ENCODE results near the gene NNAT. TPM values are rescaled to one million over a fixed set of nuclear protein-coding genes. Genes with fewer than 3 reads are reported as not detected.

The NNAT gene
- total RNA-seq, 1 experiment from 2014 or later = 43.1 TPM

GRCh38 chr20:37504404-37505096, 16.5 kb upstream of the NNAT start:
- Histone ChIP-seq H2BK120ac (ENCODE audit: low read depth, low read length, poor library complexity, severe bottlenecking) (no peak overlapping the region), H2BK5ac (ENCODE audit: insufficient read length, low read length) (no peak overlapping the region), H3K27me3 (ENCODE audit: insufficient read depth, low read length) (0 out of 2 replicates have a peak, but pooled peaks cover 2% of the 10 kb centered on the region), H3K79me1 (ENCODE audit: insufficient read depth, low read depth, low read length, poor library complexity, severe bottlenecking) (no peaks in the 10 kb centered on the region), H3K27ac (ENCODE audit: insufficient read length, low read depth, low read length) (no peak overlapping the region), H4K8ac (replicated peaks; ENCODE audit: insufficient read length, low read depth, low read length) (no peak overlapping the region), H2AK5ac (ENCODE audit: insufficient read length, low read length) (no peak overlapping the region), H3T11ph (ENCODE audit: low read length) (no peak overlapping the region), H3K18ac (ENCODE audit: insufficient read length, low read depth, low read length) (no peak overlapping the region), H2BK12ac (ENCODE audit: insufficient read length, low read depth, low read length) (no peak overlapping the region), H3K23ac (ENCODE audit: insufficient read length, low read depth, low read length) (no peak overlapping the region), H2BK15ac (ENCODE audit: low read depth, low read length) (no peak overlapping the region), H3K79me2 (ENCODE audit: insufficient read depth, low read length) (no peaks in the 10 kb centered on the region), H3K4me2 (ENCODE audit: insufficient read depth, insufficient read length, low read length) (no peak overlapping the region), H3K14ac (ENCODE audit: insufficient read depth, low read length) (no peak overlapping the region), H3K56ac (ENCODE audit: insufficient read length, low read depth, low read length) (no peak overlapping the region), H3K4ac (ENCODE audit: low read depth, low read length) (no peak overlapping the region), H3K4me1 (ENCODE audit: insufficient read depth, low read length) (peaks cover 10% of the 10 kb centered on the region; the same call in 1 of the 2 replicates), H3K9ac (ENCODE audit: extremely low read depth, insufficient read length, low read length) (no peak overlapping the region), H3K9me3 (ENCODE audit: control insufficient read depth, low read depth, low read length) (no peaks in the 10 kb centered on the region), H4K20me1 (ENCODE audit: control insufficient read depth, insufficient read depth, insufficient read length) (no peaks in the 10 kb centered on the region), H4K91ac (ENCODE audit: insufficient read length, low read depth, low read length) (no peak overlapping the region), H2BK20ac (ENCODE audit: low read depth, low read length, poor library complexity, severe bottlenecking) (no peak overlapping the region), H4K5ac (ENCODE audit: insufficient read length, low read depth, low read length) (no peak overlapping the region), H2AFZ (ENCODE audit: low read length) (no peak overlapping the region), H3K23me2 (ENCODE audit: insufficient read length, low read depth, low read length, poor library complexity, severe bottlenecking) (no peaks in the 10 kb centered on the region)
- WGBS (ENCODE audit: extremely low coverage, insufficient read length, low lambda C conversion rate) = no CpG with 5 or more reads among the region's 3 CpGs
- H3K36me3 Mint-ChIP-seq (ENCODE audit: insufficient read depth in 1 of 3, low read depth in 3 of 3) = no peaks in the 10 kb centered on the region; a peak in 3 of 7 replicates
- H3K27me3 Mint-ChIP-seq (ENCODE audit: low read depth) = no peaks in the 10 kb centered on the region
- TF ChIP-seq, protein P1, sequence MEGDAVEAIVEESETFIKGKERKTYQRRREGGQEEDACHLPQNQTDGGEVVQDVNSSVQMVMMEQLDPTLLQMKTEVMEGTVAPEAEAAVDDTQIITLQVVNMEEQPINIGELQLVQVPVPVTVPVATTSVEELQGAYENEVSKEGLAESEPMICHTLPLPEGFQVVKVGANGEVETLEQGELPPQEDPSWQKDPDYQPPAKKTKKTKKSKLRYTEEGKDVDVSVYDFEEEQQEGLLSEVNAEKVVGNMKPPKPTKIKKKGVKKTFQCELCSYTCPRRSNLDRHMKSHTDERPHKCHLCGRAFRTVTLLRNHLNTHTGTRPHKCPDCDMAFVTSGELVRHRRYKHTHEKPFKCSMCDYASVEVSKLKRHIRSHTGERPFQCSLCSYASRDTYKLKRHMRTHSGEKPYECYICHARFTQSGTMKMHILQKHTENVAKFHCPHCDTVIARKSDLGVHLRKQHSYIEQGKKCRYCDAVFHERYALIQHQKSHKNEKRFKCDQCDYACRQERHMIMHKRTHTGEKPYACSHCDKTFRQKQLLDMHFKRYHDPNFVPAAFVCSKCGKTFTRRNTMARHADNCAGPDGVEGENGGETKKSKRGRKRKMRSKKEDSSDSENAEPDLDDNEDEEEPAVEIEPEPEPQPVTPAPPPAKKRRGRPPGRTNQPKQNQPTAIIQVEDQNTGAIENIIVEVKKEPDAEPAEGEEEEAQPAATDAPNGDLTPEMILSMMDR (conservative IDR thresholded peaks at IDR 0.05) = no peak
- peak; percentile 49 for DNase-seq
- H3K27ac Mint-ChIP-seq = peak overlapping the region in 1 of 3 experiments; percentile 68; a peak in 1 of 7 replicates
- H3K9me3 Mint-ChIP-seq = no peaks in the 10 kb centered on the region
- H3K4me1 Mint-ChIP-seq = peaks cover 0 to 2% of the 10 kb centered on the region in 2 experiments; a peak in 1 of 4 replicates
- no peak overlapping the region for H3K4me3 Mint-ChIP-seq
